ENCODE results near the gene IL10. TPM values are rescaled to one million over a fixed set of nuclear protein-coding genes. Genes with fewer than 3 reads are reported as not detected.

IL10 gene
- polyA plus RNA-seq, 3 donors: 4.1 to 68.1 (median 7.8) TPM

GRCh38 chr1:206793620-206794019, 21.3 kb upstream of the IL10 start:
- no peak for DNase-seq
- no peaks in the 10 kb centered on the region for H3K27me3 ChIP-seq (ENCODE audit: control insufficient read depth in 2 of 2, insufficient read depth in 2 of 2, low read length in 2 of 2)
- Mint-ChIP-seq H3K27ac (no peak overlapping the region), H3K9me3 (no peaks in the 10 kb centered on the region), H3K4me1 (peaks cover 25% of the 10 kb centered on the region), H3K27me3 (ENCODE audit: low read depth in 3 of 3) (peaks cover 0 to 3% (median 2%) of the 10 kb centered on the region in 3 donors), H3K36me3 (no peaks in the 10 kb centered on the region), H3K4me3 (no peak overlapping the region)
- WGBS (ENCODE audit: insufficient coverage): 70% methylated on average over 3 of the region's 7 CpGs
- H3K4me3 ChIP-seq (replicated peaks in 1 of 3; ENCODE audit: low read depth in 2 of 3, low read length in 3 of 3): no peak overlapping the region
- no peak overlapping the region for H2AFZ ChIP-seq (ENCODE audit: insufficient read depth, low read depth, low read length, poor library complexity, severe bottlenecking)
- H3K27ac ChIP-seq (ENCODE audit: low read depth in 1 of 2, low read length in 2 of 2): no peak overlapping the region
- intact Hi-C loops (cut with micrococcal nuclease): no loop called here
- H3K9ac ChIP-seq (ENCODE audit: insufficient read depth, low read length, poor library complexity, severe bottlenecking): no peak overlapping the region
- TF ChIP-seq CTCF (IDR thresholded peaks at IDR 0.05): no peak
- no peak overlapping the region for H3K4me2 ChIP-seq (replicated peaks; ENCODE audit: extremely low read depth, low read length, poor library complexity, severe bottlenecking)
- H3K4me1 ChIP-seq (ENCODE audit: control insufficient read depth in 1 of 2, insufficient read depth in 2 of 2, low read length in 2 of 2): peaks cover 13 to 21% of the 10 kb centered on the region in 2 donors
- no peaks in the 10 kb centered on the region for H3K79me2 ChIP-seq (ENCODE audit: insufficient read depth, low read length)
- H3K9me3 ChIP-seq (replicated peaks in 1 of 2; ENCODE audit: control insufficient read depth in 1 of 2, insufficient read depth in 1 of 2, low read length in 2 of 2): no peaks in the 10 kb centered on the region
- no peaks in the 10 kb centered on the region for H4K20me1 ChIP-seq (ENCODE audit: insufficient read depth, low read length)
- no peaks in the 10 kb centered on the region for H3K36me3 ChIP-seq (replicated peaks in 1 of 2; ENCODE audit: control insufficient read depth in 1 of 2, insufficient read depth in 2 of 2, low read length in 2 of 2)

DNA sequence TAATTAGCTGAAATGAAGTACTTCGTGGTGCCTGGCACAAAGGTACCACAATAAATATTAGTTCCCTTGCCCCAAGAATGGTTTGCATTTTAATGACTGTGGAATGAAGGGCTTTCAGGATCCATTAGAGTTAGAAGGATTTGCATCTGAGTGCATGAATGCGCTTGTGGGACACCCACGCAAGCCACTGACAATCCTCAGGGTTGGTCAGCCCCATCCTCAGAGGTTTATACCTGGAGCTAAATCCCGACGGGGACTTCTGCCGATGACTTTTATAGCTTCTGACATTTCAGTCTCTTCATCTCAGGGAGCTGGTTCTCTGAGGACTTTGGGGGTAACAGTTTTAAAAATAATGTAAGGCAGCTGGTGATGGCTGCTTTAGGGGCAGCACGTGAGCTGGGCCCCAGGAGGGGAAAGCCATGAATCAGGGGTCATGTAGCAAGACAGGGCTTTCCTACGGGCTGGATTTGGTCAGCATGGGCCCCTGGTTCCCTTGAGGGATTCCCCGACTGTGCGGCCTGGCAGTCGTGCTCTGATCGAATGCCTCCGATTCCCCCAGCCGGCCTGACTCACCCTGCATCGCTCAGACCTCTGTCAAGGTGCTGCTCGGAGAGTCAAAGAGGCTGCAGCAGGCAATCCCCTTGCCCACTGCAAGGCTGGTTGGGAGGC, 20.8 kb upstream of the IL10 start:
- Histone ChIP-seq H4K20me1 (ENCODE audit: insufficient read depth, low read length) (no peaks in the 10 kb centered on the region), H3K9me3 (replicated peaks in 1 of 2; ENCODE audit: control insufficient read depth in 1 of 2, insufficient read depth in 1 of 2, low read length in 2 of 2) (no peaks in the 10 kb centered on the region), H3K4me3 (replicated peaks in 1 of 3; ENCODE audit: low read depth in 2 of 3, low read length in 3 of 3) (no peak overlapping the region), H3K36me3 (replicated peaks in 1 of 2; ENCODE audit: control insufficient read depth in 1 of 2, insufficient read depth in 2 of 2, low read length in 2 of 2) (no peaks in the 10 kb centered on the region), H3K4me1 (ENCODE audit: control insufficient read depth in 1 of 2, insufficient read depth in 2 of 2, low read length in 2 of 2) (peaks cover 12 to 17% of the 10 kb centered on the region in 2 donors), H3K4me2 (replicated peaks; ENCODE audit: extremely low read depth, low read length, poor library complexity, severe bottlenecking) (no peak overlapping the region), H3K79me2 (ENCODE audit: insufficient read depth, low read length) (no peaks in the 10 kb centered on the region), H3K9ac (ENCODE audit: insufficient read depth, low read length, poor library complexity, severe bottlenecking) (no peak overlapping the region), H3K27me3 (ENCODE audit: control insufficient read depth in 2 of 2, insufficient read depth in 2 of 2, low read length in 2 of 2) (no peaks in the 10 kb centered on the region), H3K27ac (ENCODE audit: low read depth in 1 of 2, low read length in 2 of 2) (no peak overlapping the region), H2AFZ (ENCODE audit: insufficient read depth, low read depth, low read length, poor library complexity, severe bottlenecking) (no peak overlapping the region)
- no peaks in the 10 kb centered on the region for H3K36me3 Mint-ChIP-seq
- no peak overlapping the region for H3K4me3 Mint-ChIP-seq
- intact Hi-C loops (cut with micrococcal nuclease): no loop called here
- H3K27me3 Mint-ChIP-seq (ENCODE audit: low read depth in 3 of 3): peaks cover under 1 to 3% (median 2%) of the 10 kb centered on the region in 3 donors
- H3K9me3 Mint-ChIP-seq: no peaks in the 10 kb centered on the region
- H3K4me1 Mint-ChIP-seq: peaks cover 22% of the 10 kb centered on the region
- peak overlapping the region in 1 of 7 donors; percentile 15 for H3K27ac Mint-ChIP-seq
- TF ChIP-seq CTCF (IDR thresholded peaks at IDR 0.05): no peak
- DNase-seq: peak in 1 of 3 donors; percentile 63
- WGBS (ENCODE audit: insufficient coverage): 93% methylated on average over 10 of the region's 16 CpGs
